Prostate gland (tissue), 2 donors: ENCODE data around the gene FRMD4A. TPM values are rescaled to one million over a fixed set of nuclear protein-coding genes. Genes with fewer than 3 reads are reported as not detected.

Source experiments
- DNase-seq: peaks from one replicate; pipeline ENCODE4 v3.0.0-alpha.2; 2019; ENCODE audit warnings: low spot score
- H3K27ac ChIP-seq, 2 donors: fragments of 200-600 bp; sonication (generic); 2 replicates each; pipeline ENCODE4 v1.5.1; 2017 to 2019
- H3K27me3 ChIP-seq: fragments of 200-600 bp; sonication (generic); replicated peaks from 2 replicates; pipeline ENCODE4 v1.5.1; 2019; ENCODE audit not compliant: insufficient read depth
- H3K36me3 ChIP-seq, 2 donors: fragments of 200-600 bp; sonication (generic); 1 replicate in 1 of 2; 2 replicates in 1 of 2; pipeline versions ENCODE4 v1.5.1 to v1.8.1; 2017 to 2019
- H3K4me1 ChIP-seq: fragments of 200-600 bp; sonication (generic); replicated peaks from 2 replicates; pipeline ENCODE4 v1.5.1; 2019
- H3K4me3 ChIP-seq, 2 donors: fragments of 200-600 bp; sonication (generic); 2 replicates each; pipeline ENCODE4 v1.5.1; 2017 to 2019
- H3K9me3 ChIP-seq: fragments of 200-600 bp; sonication (generic); 2 replicates; pipeline ENCODE4 v1.5.1; 2017
- CTCF ChIP-seq, 4 experiments: fragments of 200-600 bp in 2 of 4; fragments of 450-650 bp in 2 of 4; sonication (generic) in 2 of 4; IDR thresholded peaks; 1 replicate in 3 of 4; 2 replicates in 1 of 4; pipeline ENCODE4 v1.5.1; 2016 to 2019; ENCODE audit warnings: antibody characterized with exemption in 4 of 4, mild to moderate bottlenecking in 2 of 4, moderate library complexity in 2 of 4
- POLR2A ChIP-seq: fragments of 450-650 bp; IDR thresholded peaks from one replicate; pipeline ENCODE4 v1.6.1; 2016; ENCODE audit warnings: antibody characterized with exemption, mild to moderate bottlenecking
- POLR2AphosphoS5 ChIP-seq: sonication (generic); formaldehyde crosslinking; IDR thresholded peaks from one replicate; pipeline ENCODE4 v1.6.1; 2017; ENCODE audit warnings: antibody characterized with exemption
- WGBS: methylation state at CpG from one replicate; pipeline ENCODE4 v1.1.5; 2018; 5-methylcytosine and 5-hydroxymethylcytosine counted together
- intact Hi-C: fragments of 100-400 bp; cut with DNase I; formaldehyde crosslinking; loops from one replicate; pipeline ENCODE4 v1.14.2; 2022
- total RNA-seq, 2 donors: library from RNA; depleted of rRNA; stranded (reverse); fragments of >200 nt; gene quantifications; one replicate each; pipeline ENCODE4 v1.1.0, GENCODE V29; 2016

The FRMD4A gene
- total RNA-seq, 2 donors from 2014 or later = 38.0 to 53.2 TPM

- intact Hi-C loops = no loop called here
- Histone ChIP-seq H3K4me1 (peaks cover 7% of the 10 kb centered on the region), H3K4me3 (no peak overlapping the region), H3K36me3 (no peaks in the 10 kb centered on the region), H3K27ac (peak overlapping the region; percentile 77 to 79), H3K27me3 (no peaks in the 10 kb centered on the region), H3K9me3 (no peaks in the 10 kb centered on the region)
- no peak for TF ChIP-seq CTCF (IDR thresholded peaks at IDR 0.05)
- TF ChIP-seq POLR2AphosphoS5 = no peak
- TF ChIP-seq POLR2A = no peak
- peak; percentile 55 for DNase-seq
- WGBS = 18% methylated on average over 5 of the region's 5 CpGs
These were observed 644.8 kb downstream of the FRMD4A start for GRCh38 chr10:13685885-13686284.

DNA sequence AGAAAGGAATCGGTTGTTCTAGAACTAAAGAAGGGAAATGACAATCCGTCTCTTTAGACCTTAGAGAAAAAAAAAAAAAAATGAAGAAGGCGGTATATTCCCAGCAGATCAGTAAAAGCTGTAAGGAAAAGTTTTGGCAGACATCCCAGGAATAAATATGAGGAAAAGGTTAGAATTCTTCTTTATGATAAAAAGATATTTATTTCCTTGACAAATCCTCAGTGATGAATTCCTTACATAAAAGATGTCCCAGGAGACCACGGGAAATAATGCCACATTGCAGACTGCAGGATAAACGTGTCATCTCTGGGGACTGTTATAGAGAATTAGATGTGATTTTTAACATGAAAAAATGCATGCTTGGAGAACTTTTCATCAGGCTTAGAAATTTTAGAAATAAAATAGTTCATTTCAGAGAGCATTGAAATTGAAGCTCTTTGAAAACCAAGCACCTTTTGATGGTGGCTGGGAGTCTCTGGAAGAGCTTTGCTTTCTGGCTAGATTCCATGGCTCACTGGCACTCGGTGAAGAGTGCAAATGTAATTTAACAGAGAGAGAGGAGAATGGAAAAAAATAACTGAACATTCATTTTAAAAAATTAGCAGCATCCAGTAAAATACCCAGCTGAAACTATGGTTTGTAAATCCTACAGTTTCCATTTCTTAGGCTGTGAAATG, 645.8 kb downstream of the FRMD4A start:
- 19% methylated on average over 6 of the region's 6 CpGs for WGBS
- Histone ChIP-seq H3K4me1 (peaks cover 7% of the 10 kb centered on the region), H3K27me3 (no peaks in the 10 kb centered on the region), H3K9me3 (no peaks in the 10 kb centered on the region), H3K4me3 (no peak overlapping the region), H3K27ac (peak overlapping the region; percentile 36 to 77), H3K36me3 (no peaks in the 10 kb centered on the region)
- no peak for DNase-seq
- intact Hi-C loops = no loop called here
- TF ChIP-seq POLR2AphosphoS5 = no peak
- no peak for TF ChIP-seq POLR2A
- TF ChIP-seq CTCF (IDR thresholded peaks at IDR 0.05) = no peak

- H3K4me1 ChIP-seq = peaks cover 7% of the 10 kb centered on the region
- H3K27ac ChIP-seq = peak overlapping the region; percentile 30 to 36
These were observed 646.4 kb downstream of the FRMD4A start for GRCh38 chr10:13684252-13684791.

DNA sequence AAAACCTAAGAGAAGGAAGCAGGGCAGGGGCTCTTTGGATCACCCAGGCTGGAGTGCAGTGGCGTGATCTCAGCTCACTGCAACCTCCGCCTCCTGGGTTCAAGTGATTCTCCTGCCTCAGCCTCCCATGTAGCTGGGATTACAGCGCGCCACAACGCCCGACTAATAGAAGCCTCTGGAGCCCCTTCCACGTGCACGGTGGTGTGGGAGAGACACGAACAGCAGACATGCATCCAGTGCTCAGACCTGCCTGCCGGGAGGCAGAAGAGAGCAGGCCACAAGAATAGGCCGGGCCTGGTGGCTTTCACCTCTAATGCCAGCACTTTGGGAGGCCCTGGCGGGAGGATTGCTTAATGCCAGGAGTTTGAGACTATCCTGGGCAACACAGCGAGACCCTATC, 647.7 kb downstream of the FRMD4A start:
- intact Hi-C loops = no loop called here
- Histone ChIP-seq H3K9me3 (no peaks in the 10 kb centered on the region), H3K4me3 (no peak overlapping the region), H3K27me3 (no peaks in the 10 kb centered on the region), H3K27ac (peak overlapping the region in 1 of 2 donors; percentile 36), H3K4me1 (peaks cover 7% of the 10 kb centered on the region), H3K36me3 (no peaks in the 10 kb centered on the region)
- TF ChIP-seq POLR2A (no peak), POLR2AphosphoS5 (no peak), CTCF (IDR thresholded peaks at IDR 0.05) (no peak)
- DNase-seq = no peak
- 95% methylated on average over 12 of the region's 13 CpGs for WGBS

More at GRCh38 chr10:13684252-13684791, 646.4 kb downstream of the FRMD4A start:
- no peak for TF ChIP-seq POLR2AphosphoS5
- 30% methylated on average over 17 of the region's 17 CpGs for WGBS
- intact Hi-C loops = no loop called here
- no peaks in the 10 kb centered on the region for H3K36me3 ChIP-seq
- peak; percentile 27 for DNase-seq
- H3K9me3 ChIP-seq = no peaks in the 10 kb centered on the region
- no peak overlapping the region for H3K4me3 ChIP-seq
- no peaks in the 10 kb centered on the region for H3K27me3 ChIP-seq

- Histone ChIP-seq H3K36me3 (no peaks in the 10 kb centered on the region), H3K4me1 (peaks cover 7% of the 10 kb centered on the region), H3K4me3 (no peak overlapping the region), H3K27me3 (no peaks in the 10 kb centered on the region), H3K27ac (no peak overlapping the region), H3K9me3 (no peaks in the 10 kb centered on the region)
- WGBS = 87% methylated on average over 7 of the region's 7 CpGs
- intact Hi-C loops = no loop called here
- no peak for DNase-seq
- TF ChIP-seq CTCF (IDR thresholded peaks at IDR 0.05) (no peak), POLR2A (no peak), POLR2AphosphoS5 (no peak)
These were observed 648.8 kb downstream of the FRMD4A start for GRCh38 chr10:13681960-13682359.
